H9 (cell line): Measurements from ENCODE around the gene RNF148. TPM values are rescaled to one million over a fixed set of nuclear protein-coding genes. Genes with fewer than 3 reads are reported as not detected.

ENCODE experiments used
- DNase-seq: peaks from one replicate; pipeline ENCODE4 v3.0.0-alpha.2; 2017
- H2AFZ ChIP-seq: one replicate; pipeline ENCODE4 v1.6.1; 2013; ENCODE audit warnings: mild to moderate bottlenecking, low read length, control low read depth, moderate library complexity
- H2AK5ac ChIP-seq: 2 replicates; pipeline ENCODE4 v1.6.1; 2013; ENCODE audit warnings: low read length, control low read depth, mixed read lengths; ENCODE audit not compliant: insufficient read length
- H2BK120ac ChIP-seq: one replicate; pipeline ENCODE4 v1.6.1; 2013; ENCODE audit warnings: low read depth, mild to moderate bottlenecking, low read length, control low read depth, inconsistent platforms; ENCODE audit not compliant: poor library complexity, severe bottlenecking
- H2BK12ac ChIP-seq: 2 replicates; pipeline ENCODE4 v1.6.1; 2013; ENCODE audit warnings: low read length, control low read depth, mixed read lengths, low read depth; ENCODE audit not compliant: insufficient read length
- H2BK15ac ChIP-seq: 2 replicates; pipeline ENCODE4 v1.6.1; 2013; ENCODE audit warnings: low read depth, low read length, control low read depth
- H2BK20ac ChIP-seq: one replicate; pipeline ENCODE4 v1.6.1; 2013; ENCODE audit warnings: low read depth, mild to moderate bottlenecking, low read length, control low read depth, inconsistent platforms; ENCODE audit not compliant: poor library complexity, severe bottlenecking
- H2BK5ac ChIP-seq: 2 replicates; pipeline ENCODE4 v1.6.1; 2013; ENCODE audit warnings: low read length, control low read depth, mixed read lengths; ENCODE audit not compliant: insufficient read length
- H3K14ac ChIP-seq: 2 replicates; pipeline ENCODE4 v1.6.1; 2013; ENCODE audit warnings: low read length, control low read depth; ENCODE audit not compliant: insufficient read depth
- H3K18ac ChIP-seq: 2 replicates; pipeline ENCODE4 v1.6.1; 2013; ENCODE audit warnings: low read depth, mild to moderate bottlenecking, mixed read lengths, low read length, control low read depth; ENCODE audit not compliant: insufficient read length
- H3K23ac ChIP-seq: 2 replicates; pipeline ENCODE4 v1.6.1; 2013; ENCODE audit warnings: low read length, control low read depth, mixed read lengths, low read depth; ENCODE audit not compliant: insufficient read length
- H3K23me2 ChIP-seq: 2 replicates; pipeline ENCODE4 v1.6.1; 2013; ENCODE audit warnings: low read depth, mild to moderate bottlenecking, mixed read lengths, low read length, control low read depth; ENCODE audit not compliant: insufficient read length, poor library complexity, severe bottlenecking
- H3K27ac ChIP-seq: 2 replicates; pipeline ENCODE4 v1.5.1; 2013; ENCODE audit warnings: low read length, control low read depth, mixed read lengths, low read depth; ENCODE audit not compliant: insufficient read length
- H3K27me3 ChIP-seq: 2 replicates; pipeline ENCODE4 v1.6.1; 2013; ENCODE audit warnings: low read length, control low read depth, inconsistent platforms; ENCODE audit not compliant: insufficient read depth
- H3K4ac ChIP-seq: 2 replicates; pipeline ENCODE4 v1.6.1; 2013; ENCODE audit warnings: low read depth, mild to moderate bottlenecking, control low read depth, inconsistent platforms, low read length, moderate library complexity
- H3K4me1 ChIP-seq: 2 replicates; pipeline ENCODE4 v1.6.1; 2013; ENCODE audit warnings: low read length, control low read depth, inconsistent platforms; ENCODE audit not compliant: insufficient read depth
- H3K4me2 ChIP-seq: 2 replicates; pipeline ENCODE4 v1.6.1; 2013; ENCODE audit warnings: low read length, control low read depth, mixed read lengths; ENCODE audit not compliant: insufficient read length, insufficient read depth
- H3K56ac ChIP-seq: 2 replicates; pipeline ENCODE4 v1.6.1; 2013; ENCODE audit warnings: low read depth, mild to moderate bottlenecking, mixed read lengths, low read length, control low read depth; ENCODE audit not compliant: insufficient read length
- H3K79me1 ChIP-seq: 2 replicates; pipeline ENCODE4 v1.6.1; 2013; ENCODE audit warnings: low read depth, mild to moderate bottlenecking, moderate library complexity, low read length, control low read depth, inconsistent platforms; ENCODE audit not compliant: insufficient read depth, poor library complexity, severe bottlenecking
- H3K79me2 ChIP-seq: 2 replicates; pipeline ENCODE4 v1.6.1; 2013; ENCODE audit warnings: low read length, control low read depth, inconsistent platforms; ENCODE audit not compliant: insufficient read depth
- H3K9ac ChIP-seq: 2 replicates; pipeline ENCODE4 v1.6.1; 2013; ENCODE audit warnings: low read length, control low read depth, mixed read lengths; ENCODE audit not compliant: insufficient read length; ENCODE audit errors: extremely low read depth
- H3K9me3 ChIP-seq: one replicate; pipeline ENCODE4 v1.6.1; 2013; ENCODE audit warnings: low read depth, low read length, inconsistent platforms; ENCODE audit not compliant: control insufficient read depth
- H3T11ph ChIP-seq: one replicate; pipeline ENCODE4 v1.6.1; 2013; ENCODE audit warnings: mild to moderate bottlenecking, low read length, control low read depth, inconsistent platforms
- H4K20me1 ChIP-seq: one replicate; pipeline ENCODE4 v1.6.1; 2013; ENCODE audit not compliant: control insufficient read depth, insufficient read length, insufficient read depth
- H4K5ac ChIP-seq: 2 replicates; pipeline ENCODE4 v1.6.1; 2013; ENCODE audit warnings: low read depth, mild to moderate bottlenecking, mixed read lengths, low read length, control low read depth; ENCODE audit not compliant: insufficient read length
- H4K8ac ChIP-seq: replicated peaks from 2 replicates; pipeline ENCODE4 v1.6.1; 2013; ENCODE audit warnings: low read length, control low read depth, mixed read lengths, low read depth; ENCODE audit not compliant: insufficient read length
- H4K91ac ChIP-seq: 2 replicates; pipeline ENCODE4 v1.6.1; 2013; ENCODE audit warnings: low read depth, mild to moderate bottlenecking, moderate library complexity, mixed read lengths, low read length, control low read depth; ENCODE audit not compliant: insufficient read length
- H3K27ac Mint-ChIP-seq, 3 experiments: 2 replicates in 2 of 3; 3 replicates in 1 of 3; pipeline ENCODE4 v1.8.0; 2020 to 2021; ENCODE audit warnings: mixed read lengths in 3 of 3, mild to moderate bottlenecking in 1 of 3, moderate library complexity in 1 of 3
- H3K27me3 Mint-ChIP-seq: 2 replicates; pipeline ENCODE4 v1.8.0; 2021; ENCODE audit warnings: low read depth, mild to moderate bottlenecking, moderate library complexity, mixed read lengths
- H3K36me3 Mint-ChIP-seq, 3 experiments: 2 replicates in 2 of 3; 3 replicates in 1 of 3; pipeline ENCODE4 v1.8.0; 2020 to 2021; ENCODE audit warnings: low read depth in 3 of 3, mixed read lengths in 3 of 3; ENCODE audit not compliant: insufficient read depth in 1 of 3
- H3K4me1 Mint-ChIP-seq, 2 experiments: 2 replicates each; pipeline ENCODE4 v1.8.0; 2020; ENCODE audit warnings: mixed read lengths in 2 of 2
- H3K4me3 Mint-ChIP-seq, 2 experiments: 2 replicates in 1 of 2; 3 replicates in 1 of 2; pipeline ENCODE4 v1.8.0; 2020 to 2021; ENCODE audit warnings: mild to moderate bottlenecking in 2 of 2, mixed read lengths in 2 of 2, moderate library complexity in 1 of 2
- H3K9me3 Mint-ChIP-seq, 2 experiments: 2 replicates in 1 of 2; 3 replicates in 1 of 2; pipeline ENCODE4 v1.8.0; 2020; ENCODE audit warnings: mild to moderate bottlenecking in 2 of 2, mixed read lengths in 2 of 2, moderate library complexity in 1 of 2
- WGBS: extraction: QIAGEN DNeasy Blood & Tissue Kit; methylation state at CpG from one replicate; pipeline ENCODE4 v1.1.7; 2013; ENCODE audit warnings: missing lambda C conversion rate, low lambda C conversion rate, mixed read lengths; ENCODE audit not compliant: insufficient read length; ENCODE audit errors: extremely low coverage; 5-methylcytosine and 5-hydroxymethylcytosine counted together
- total RNA-seq: library from RNA; stranded (reverse); gene quantifications from 2 replicates; pipeline ENCODE4 v1.2.1, GENCODE V29; 2021
- TF ChIP-seq, protein P1 (sequence below): fragments of 200-600 bp; sonication (generic); conservative IDR thresholded peaks from 3 replicates; pipeline ENCODE4 v1.8.0; 2021; ENCODE audit warnings: antibody characterized with exemption, mild to moderate bottlenecking

The RNF148 gene
- total RNA-seq, 1 experiment from 2014 or later: 0.39 TPM

- Histone ChIP-seq H3K18ac (peak overlapping the region; percentile 58), H3K9ac (no peak overlapping the region), H3K27ac (no peak overlapping the region), H2BK12ac (peak overlapping the region; percentile 86), H3T11ph (no peak overlapping the region), H3K27me3 (no peaks in the 10 kb centered on the region), H2AK5ac (peak overlapping the region; percentile 6), H4K5ac (no peak overlapping the region), H3K4ac (no peak overlapping the region; the same call in 1 of the 2 replicates), H2BK20ac (no peak overlapping the region), H3K23ac (no peak overlapping the region), H3K4me2 (no peak overlapping the region), H2BK120ac (no peak overlapping the region), H4K20me1 (no peaks in the 10 kb centered on the region), H3K79me2 (0 out of 2 replicates have a peak, but pooled peaks cover 2% of the 10 kb centered on the region), H3K4me1 (peaks cover 20% of the 10 kb centered on the region; the same call in 1 of the 2 replicates), H4K91ac (no peak overlapping the region), H2BK15ac (peak overlapping the region; percentile 70; the same call in 1 of the 2 replicates), H4K8ac (no peak overlapping the region), H3K79me1 (no peaks in the 10 kb centered on the region), H3K56ac (no peak overlapping the region), H3K23me2 (no peaks in the 10 kb centered on the region), H3K14ac (0 out of 2 replicates have a peak overlapping the region, but pooled peaks have one; percentile 35), H2AFZ (no peak overlapping the region), H2BK5ac (peak overlapping the region; percentile 89), H3K9me3 (no peaks in the 10 kb centered on the region)
- Mint-ChIP-seq H3K4me3 (no peak overlapping the region; a peak in 1 of 5 replicates), H3K27ac (peak overlapping the region; percentile 9 to 88 (median 12); a peak in 6 of 7 replicates), H3K27me3 (no peaks in the 10 kb centered on the region; the same call in 1 of the 2 replicates), H3K9me3 (peaks cover 7 to 11% of the 10 kb centered on the region in 2 experiments), H3K4me1 (peaks cover 54 to 55% of the 10 kb centered on the region in 2 experiments), H3K36me3 (peaks cover 7 to 9% (median 9%) of the 10 kb centered on the region in 3 experiments; a peak in 6 of 7 replicates)
- WGBS: no CpG with 5 or more reads among the region's 1 CpG
- no peak for DNase-seq
- TF ChIP-seq, protein P1, sequence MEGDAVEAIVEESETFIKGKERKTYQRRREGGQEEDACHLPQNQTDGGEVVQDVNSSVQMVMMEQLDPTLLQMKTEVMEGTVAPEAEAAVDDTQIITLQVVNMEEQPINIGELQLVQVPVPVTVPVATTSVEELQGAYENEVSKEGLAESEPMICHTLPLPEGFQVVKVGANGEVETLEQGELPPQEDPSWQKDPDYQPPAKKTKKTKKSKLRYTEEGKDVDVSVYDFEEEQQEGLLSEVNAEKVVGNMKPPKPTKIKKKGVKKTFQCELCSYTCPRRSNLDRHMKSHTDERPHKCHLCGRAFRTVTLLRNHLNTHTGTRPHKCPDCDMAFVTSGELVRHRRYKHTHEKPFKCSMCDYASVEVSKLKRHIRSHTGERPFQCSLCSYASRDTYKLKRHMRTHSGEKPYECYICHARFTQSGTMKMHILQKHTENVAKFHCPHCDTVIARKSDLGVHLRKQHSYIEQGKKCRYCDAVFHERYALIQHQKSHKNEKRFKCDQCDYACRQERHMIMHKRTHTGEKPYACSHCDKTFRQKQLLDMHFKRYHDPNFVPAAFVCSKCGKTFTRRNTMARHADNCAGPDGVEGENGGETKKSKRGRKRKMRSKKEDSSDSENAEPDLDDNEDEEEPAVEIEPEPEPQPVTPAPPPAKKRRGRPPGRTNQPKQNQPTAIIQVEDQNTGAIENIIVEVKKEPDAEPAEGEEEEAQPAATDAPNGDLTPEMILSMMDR: no peak
These were observed 25.6 kb downstream of the RNF148 start for GRCh38 chr7:122677149-122677548.
